HEK293 (cell line): ENCODE data around the gene PA2G4.
"Not testable (repeated sequence)": the region's sequence is repeated elsewhere in the genome, so short reads cannot be mapped to it uniquely, and the experiment has no call there.

Experiments used
- CTCF ChIA-PET: fragments of 350-600 bp; formaldehyde crosslinking; extraction: SDS; loops from one replicate; lab custom pipeline; 2021; ENCODE audit warnings: antibody characterized with exemption; lab: Yijun Ruan, JAX
- POLR2A ChIA-PET: fragments of 300-600 bp; formaldehyde crosslinking; extraction: SDS; loops from one replicate; lab custom pipeline; 2020; ENCODE audit warnings: antibody characterized with exemption, inconsistent platforms; lab: Yijun Ruan, JAX
- H3K27ac ChIP-seq: fragments of 200-500 bp; sonication (Bioruptor generic); 2 replicates; pipeline ENCODE4 v1.5.1; 2014; ENCODE audit warnings: low read depth, low read length, control low read depth, inconsistent platforms; ENCODE audit errors: extremely low read depth
- H3K36me3 ChIP-seq, 2 experiments: fragments of 200-500 bp in 1 of 2; sonication (Bioruptor generic) in 1 of 2; 1 replicate in 1 of 2; 2 replicates in 1 of 2; pipeline ENCODE4 v1.5.1; 2014 to 2017; ENCODE audit warnings: inconsistent platforms in 2 of 2, low read length in 2 of 2; ENCODE audit not compliant: control insufficient read depth in 2 of 2, insufficient read depth in 1 of 2
- H3K4me1 ChIP-seq: fragments of 200-500 bp; sonication (Bioruptor generic); 2 replicates; pipeline ENCODE4 v1.5.1; 2014; ENCODE audit warnings: mild to moderate bottlenecking, low read length, inconsistent platforms; ENCODE audit not compliant: control insufficient read depth, insufficient read depth
- H3K4me3 ChIP-seq: 2 replicates; pipeline ENCODE4 v1.5.1; 2011; ENCODE audit warnings: low read depth, mild to moderate bottlenecking, control low read depth, low read length, moderate library complexity
- H3K9me3 ChIP-seq: fragments of 200-500 bp; sonication (Bioruptor generic); 2 replicates; pipeline ENCODE4 v1.5.1; 2014; ENCODE audit warnings: low read depth, low read length, inconsistent platforms; ENCODE audit not compliant: control insufficient read depth, insufficient read depth
- KLF8 ChIP-seq: fragments of 450-650 bp; formaldehyde crosslinking; IDR thresholded peaks from 2 replicates; pipeline ENCODE4 v1.5.1; 2016; ENCODE audit warnings: missing biosample characterization, missing genetic modification characterization
- PRDM10 ChIP-seq: fragments of 450-650 bp; formaldehyde crosslinking; IDR thresholded peaks from 2 replicates; pipeline ENCODE4 v1.5.1; 2016; ENCODE audit warnings: missing biosample characterization, missing genetic modification characterization
- ZBTB26 ChIP-seq: fragments of 450-650 bp; formaldehyde crosslinking; optimal IDR thresholded peaks from 2 replicates; pipeline ENCODE3; 2016; ENCODE audit warnings: missing biosample characterization, mild to moderate bottlenecking, missing genetic modification characterization
- ZBTB44 ChIP-seq: fragments of 450-650 bp; IDR thresholded peaks from 2 replicates; pipeline ENCODE4 v1.5.1; 2018; ENCODE audit warnings: missing biosample characterization, mild to moderate bottlenecking, missing genetic modification characterization
- ZFHX2 ChIP-seq: fragments of 450-650 bp; formaldehyde crosslinking; conservative IDR thresholded peaks from 2 replicates; pipeline ENCODE4 v1.5.1; 2016; ENCODE audit warnings: missing biosample characterization, missing genetic modification characterization
- ZNF148 ChIP-seq: fragments of 450-650 bp; formaldehyde crosslinking; IDR thresholded peaks from 2 replicates; pipeline ENCODE4 v1.5.0; 2017; ENCODE audit warnings: missing biosample characterization, missing genetic modification characterization, borderline replicate concordance
- ZNF19 ChIP-seq: fragments of 450-650 bp; formaldehyde crosslinking; IDR thresholded peaks from 2 replicates; pipeline ENCODE4; 2016; ENCODE audit warnings: missing biosample characterization, missing genetic modification characterization, low read depth
- ZNF221 ChIP-seq: fragments of 450-650 bp; formaldehyde crosslinking; IDR thresholded peaks from 2 replicates; pipeline ENCODE4 v1.5.1; 2017; ENCODE audit warnings: missing biosample characterization, missing genetic modification characterization, borderline replicate concordance
- ZNF433 ChIP-seq: fragments of 450-650 bp; formaldehyde crosslinking; IDR thresholded peaks from 2 replicates; pipeline ENCODE4 v1.5.1; 2016; ENCODE audit warnings: missing biosample characterization, missing genetic modification characterization, low read depth
- ZNF513 ChIP-seq: fragments of 450-650 bp; IDR thresholded peaks from 2 replicates; pipeline ENCODE4 v1.5.1; 2018; ENCODE audit warnings: missing biosample characterization, missing genetic modification characterization
- ZNF580 ChIP-seq: fragments of 450-650 bp; formaldehyde crosslinking; IDR thresholded peaks from 2 replicates; pipeline ENCODE4 v1.5.1; 2016; ENCODE audit warnings: missing biosample characterization, missing genetic modification characterization
- ZNF596 ChIP-seq: fragments of 450-650 bp; IDR thresholded peaks from 2 replicates; pipeline ENCODE4 v1.5.0; 2018; ENCODE audit warnings: missing biosample characterization, mild to moderate bottlenecking, missing genetic modification characterization, moderate library complexity
- ZNF621 ChIP-seq: fragments of 450-650 bp; formaldehyde crosslinking; IDR thresholded peaks from 2 replicates; pipeline ENCODE4 v1.5.1; 2017; ENCODE audit warnings: missing biosample characterization, missing genetic modification characterization
- ZNF660 ChIP-seq: fragments of 450-650 bp; IDR thresholded peaks from 2 replicates; pipeline ENCODE4 v1.5.1; 2018; ENCODE audit warnings: missing biosample characterization, mild to moderate bottlenecking, missing genetic modification characterization

PA2G4 gene

GRCh38 chr12:56071648-56072047 is 32.7 kb upstream of the PA2G4 start (continued):
- TF ChIP-seq ZNF148 (tag by site-specific recombination) = no peak
- no peak for TF ChIP-seq ZFHX2 (tag by site-specific recombination)
- TF ChIP-seq ZNF221 (tag by site-specific recombination) = no peak

- no peak overlapping the region for H3K27ac ChIP-seq
- H3K4me3 ChIP-seq = no peak overlapping the region
- POLR2A ChIA-PET = interaction anchor here (0.9 to 1.0 kb wide), 2 partner anchors 14 to 30 kb away, joined by 3 read pairs; partner anchors contain the start of gene PA2G4
- no peaks in the 10 kb centered on the region for H3K36me3 ChIP-seq
- no peaks in the 10 kb centered on the region for H3K4me1 ChIP-seq
- CTCF ChIA-PET = interaction anchor here (0.7 to 2.7 kb wide), 4 partner anchors 11 to 335 kb away, joined by 3 to 11 read pairs (median 5); partner anchors contain the start of gene PA2G4
- no peaks in the 10 kb centered on the region for H3K9me3 ChIP-seq
- TF ChIP-seq ZNF580 (tag by site-specific recombination) = no peak
- no peak for TF ChIP-seq ZBTB26 (tag by site-specific recombination)
- TF ChIP-seq, all 188 proteins: peak for 0
Measured at GRCh38 chr12:56074396-56074795, 30.0 kb upstream of the PA2G4 start.

GRCh38 chr12:56077966-56078365 is 26.4 kb upstream of the PA2G4 start:
- not testable (repeated sequence) for H3K4me3 ChIP-seq, H3K36me3 ChIP-seq, H3K27ac ChIP-seq, H3K9me3 ChIP-seq, H3K4me1 ChIP-seq
- ChIA-PET CTCF (interaction anchor here (0.6 to 1.4 kb wide), 3 partner anchors 13 to 25 kb away, joined by 4 to 5 read pairs (median 5); no protein-coding TSS in a partner anchor), POLR2A (interaction anchor here (0.6 to 4.6 kb wide), 4 partner anchors 26 to 1233 kb away, joined by 3 to 54 read pairs (median 14); partner anchors contain the start of genes PA2G4, RPL41 and ZC3H10)

- no peak overlapping the region for H3K4me3 ChIP-seq
- POLR2A ChIA-PET = interaction anchor here (0.6 to 4.6 kb wide), 8 partner anchors 9 to 334 kb away, joined by 3 to 54 read pairs (median 4); partner anchors contain the start of genes PA2G4, RPL41 and ZC3H10
Measured at GRCh38 chr12:56078427-56078826, 25.9 kb upstream of the PA2G4 start.

More at GRCh38 chr12:56078427-56078826, 25.9 kb upstream of the PA2G4 start:
- H3K4me1 ChIP-seq = no peaks in the 10 kb centered on the region; the same call in 1 of the 2 replicates
- H3K27ac ChIP-seq = no peak overlapping the region
- TF ChIP-seq ZNF513 (tag by site-specific recombination) = no peak
- TF ChIP-seq KLF8 (tag by site-specific recombination) = no peak
- no peak for TF ChIP-seq ZNF433 (tag by site-specific recombination)
- TF ChIP-seq ZNF19 = no peak
- no peak for TF ChIP-seq PRDM10
- TF ChIP-seq ZNF596 (tag by site-specific recombination) = no peak
- no peak for TF ChIP-seq ZNF221 (tag by site-specific recombination)
- no peak for TF ChIP-seq ZNF660 (tag by site-specific recombination)
- TF ChIP-seq ZBTB44 (tag by site-specific recombination) = no peak
- TF ChIP-seq ZNF621 (tag by site-specific recombination) = no peak
- H3K9me3 ChIP-seq = no peaks in the 10 kb centered on the region
- no peaks in the 10 kb centered on the region for H3K36me3 ChIP-seq
- CTCF ChIA-PET = interaction anchor here (0.6 to 3.3 kb wide), 7 partner anchors 12 to 1642 kb away, joined by 3 to 26 read pairs (median 5); partner anchors contain the start of gene PA2G4
